NCI-H446 (cell line): ENCODE results near the gene SSC4D.
A peak's percentile ranks its signal among the peaks of the same experiment; 100 is the strongest.
"Not testable (repeated sequence)": the region's sequence is repeated elsewhere in the genome, so short reads cannot be mapped to it uniquely, and the experiment has no call there.

Source experiments
- DNase-seq, 2 experiments: peaks; one replicate each; lab custom pipeline; 2025; lab: John Stamatoyannopoulos, UW

SSC4D gene

DNA sequence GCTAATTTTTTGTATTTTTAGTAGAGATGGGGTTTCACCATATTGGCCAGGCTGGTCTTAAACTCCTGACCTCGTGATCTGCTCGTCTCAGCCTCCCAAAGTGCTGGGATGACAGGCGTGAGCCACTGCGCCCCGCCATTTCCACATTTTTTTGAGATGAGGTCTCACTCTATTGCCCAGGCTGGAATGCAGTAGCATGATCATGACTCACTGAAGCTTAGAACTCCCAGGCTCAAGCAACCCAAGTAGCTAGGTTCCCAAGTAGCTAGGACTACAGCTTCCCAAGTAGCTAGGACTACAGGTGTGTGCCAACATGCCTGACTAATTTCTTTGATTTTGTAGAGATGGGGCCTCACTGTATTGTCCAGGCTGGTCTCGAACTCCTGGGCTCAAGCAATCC lies 11.6 kb upstream of the SSC4D start:
- not testable (repeated sequence) for DNase-seq

DNA sequence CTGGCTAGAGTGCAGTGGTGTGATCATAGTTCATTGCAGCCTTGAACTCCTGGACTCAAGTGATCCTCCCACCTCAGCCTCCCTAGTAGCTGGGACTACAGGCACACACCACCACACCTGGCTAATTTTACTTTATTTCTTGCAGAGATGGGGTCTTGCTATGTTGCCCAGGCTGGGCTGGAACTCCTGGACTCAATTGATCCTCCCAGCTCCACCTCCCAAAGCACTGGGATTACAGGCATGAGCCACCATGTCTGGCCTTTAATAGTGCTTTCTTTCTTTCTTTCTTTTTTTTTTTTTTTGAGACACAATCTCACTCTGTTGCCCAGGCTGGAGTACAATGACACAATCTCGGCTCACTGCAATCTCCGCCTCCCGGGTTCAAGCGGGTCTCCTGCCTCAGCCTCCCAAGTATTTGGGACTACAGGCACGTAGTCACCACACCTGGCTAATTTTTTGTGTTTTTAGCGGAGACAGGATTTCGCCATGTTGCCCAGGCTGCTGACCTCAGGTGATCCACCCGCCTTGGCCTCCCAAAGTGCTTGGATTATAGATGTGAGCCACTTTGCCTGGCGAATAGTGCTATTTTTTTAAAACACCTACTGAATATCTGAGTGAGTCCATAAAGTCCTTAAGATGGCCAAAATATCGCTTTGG lies 8.3 kb upstream of the SSC4D start:
- DNase-seq: not testable (repeated sequence)

DNA sequence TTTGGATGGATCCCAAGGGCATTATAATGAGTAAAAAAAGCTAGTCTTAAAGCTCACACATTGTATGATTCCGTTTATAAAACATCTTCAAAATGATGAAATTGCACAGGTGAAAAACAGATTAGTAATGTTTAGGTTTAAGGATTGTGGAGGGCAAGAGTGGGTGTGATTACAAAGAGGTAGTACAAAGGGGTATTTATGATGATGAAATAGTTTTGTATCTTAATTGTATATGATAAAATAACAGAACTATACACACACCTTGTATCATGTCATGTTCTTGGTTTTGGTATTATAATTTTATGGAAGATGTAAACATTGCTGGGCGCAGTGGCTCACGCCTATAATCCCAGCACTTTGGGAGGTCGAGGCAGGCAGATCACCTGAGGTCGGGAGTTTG lies 2.8 kb upstream of the SSC4D start:
- DNase-seq: no peak

DNA sequence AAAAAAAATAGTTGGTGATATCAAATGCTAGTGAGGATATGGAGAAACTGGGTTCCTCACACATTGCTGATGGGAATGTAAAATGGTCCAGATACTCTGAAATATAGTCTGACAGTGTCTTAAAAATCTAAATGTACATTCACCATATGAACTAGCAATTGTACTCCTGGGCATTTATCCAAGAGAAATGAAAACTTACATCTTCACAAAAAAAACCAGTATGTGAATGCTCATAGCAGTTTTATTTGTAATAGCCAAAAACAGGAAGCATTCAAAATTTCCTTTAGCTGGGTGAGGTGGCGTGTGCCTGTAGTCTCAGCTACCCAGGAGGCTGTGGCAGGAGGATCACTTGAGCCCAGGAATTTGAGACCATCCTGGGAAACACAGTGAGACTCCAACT lies 2.1 kb upstream of the SSC4D start:
- no peak for DNase-seq

DNA sequence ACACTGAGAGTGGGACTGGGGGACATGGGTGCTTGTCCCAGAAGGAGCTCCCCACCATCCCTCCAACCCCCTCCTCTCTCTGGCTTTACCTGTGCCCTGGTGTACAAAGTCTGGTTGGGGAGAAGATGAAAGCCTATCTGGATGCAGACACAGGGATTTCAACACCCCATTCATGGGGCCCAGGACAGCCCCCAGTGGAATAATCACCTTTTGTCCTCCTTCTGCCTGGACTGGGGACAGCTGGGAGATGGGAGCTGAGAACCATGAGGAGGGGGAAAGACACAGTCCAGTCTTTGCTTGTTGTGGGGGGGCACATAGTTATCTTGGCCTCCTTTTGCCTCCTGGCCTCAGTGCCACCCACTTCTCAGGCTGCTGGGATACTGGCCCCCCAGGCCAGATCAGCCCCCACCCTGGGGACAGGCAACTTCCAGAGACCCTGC lies 1.4 kb downstream of the SSC4D start:
- DNase-seq: no peak

DNA sequence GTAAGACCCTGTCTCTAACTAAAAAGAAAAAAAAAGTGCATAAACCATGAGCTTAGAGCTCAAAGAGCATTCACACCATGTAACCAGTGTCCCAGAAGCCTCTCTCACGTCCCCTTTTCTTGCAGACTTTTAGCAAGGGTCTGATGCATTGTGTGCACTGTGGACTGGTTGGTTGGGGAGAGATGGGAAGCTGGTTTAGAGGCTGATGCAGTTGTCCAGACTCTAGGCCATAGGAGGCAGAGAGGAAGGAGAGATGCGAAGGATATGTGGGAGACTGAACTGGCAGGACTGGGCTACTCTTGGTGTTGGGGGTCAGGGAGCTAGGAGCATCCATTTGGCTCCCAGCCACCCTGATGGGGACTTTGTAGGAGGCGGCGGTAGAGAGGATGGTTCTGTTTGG lies 1.8 kb downstream of the SSC4D start:
- no peak for DNase-seq

DNA sequence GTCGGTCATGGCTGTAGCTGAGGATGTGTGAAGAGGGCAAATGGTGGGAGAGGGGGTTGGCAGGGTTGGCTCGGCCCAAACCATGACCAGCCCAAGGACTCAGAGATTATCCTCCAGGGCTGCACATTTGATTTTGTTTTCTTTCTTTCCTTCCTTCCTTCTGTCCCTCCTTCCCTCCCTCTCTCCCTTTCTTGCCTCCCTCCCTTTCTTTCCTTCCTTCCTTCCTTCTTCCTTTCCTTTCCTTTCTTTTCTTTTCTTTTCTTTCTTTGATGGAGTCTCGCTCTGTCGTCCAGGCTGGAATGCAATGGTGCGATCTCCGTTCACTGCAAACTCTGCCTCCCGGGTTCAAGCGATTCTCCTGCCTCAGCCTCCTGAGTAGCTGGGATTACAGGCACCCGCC lies 3.8 kb downstream of the SSC4D start:
- DNase-seq: no peak

DNA sequence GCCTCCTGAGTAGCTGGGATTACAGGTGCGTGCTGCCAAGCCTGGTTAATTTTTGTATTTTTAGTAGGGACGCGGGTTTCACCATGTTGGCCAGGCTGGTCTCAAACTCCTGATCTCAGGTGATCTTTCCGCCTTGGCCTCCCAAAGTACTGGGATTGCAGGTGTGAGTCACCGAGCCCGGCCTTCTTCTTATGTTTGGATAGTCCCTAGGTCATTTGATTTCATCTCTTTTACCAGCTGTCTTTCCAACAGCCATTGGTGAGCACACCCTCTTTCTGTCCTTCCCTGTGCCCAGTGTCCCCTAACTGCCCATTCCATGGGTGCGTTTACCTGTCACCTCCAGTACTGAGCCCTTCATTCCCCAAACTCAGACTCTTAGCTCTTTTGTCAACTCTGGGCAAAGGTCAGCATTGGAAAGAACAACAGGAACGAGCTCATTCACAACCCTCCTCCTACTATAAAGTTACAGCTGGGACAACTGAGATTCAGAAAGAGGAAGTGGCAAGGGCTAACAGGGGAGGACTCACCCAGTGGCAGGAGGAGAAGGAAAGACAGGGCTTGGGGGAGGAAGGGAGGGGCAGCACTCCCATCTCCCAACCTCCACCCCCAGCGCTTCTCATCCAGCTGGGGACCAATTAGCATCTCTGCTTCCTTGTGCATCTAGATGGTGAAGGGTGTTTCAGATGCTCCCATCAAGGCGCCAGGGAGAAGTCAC lies 5.6 kb downstream of the SSC4D start:
- DNase-seq: no peak

DNA sequence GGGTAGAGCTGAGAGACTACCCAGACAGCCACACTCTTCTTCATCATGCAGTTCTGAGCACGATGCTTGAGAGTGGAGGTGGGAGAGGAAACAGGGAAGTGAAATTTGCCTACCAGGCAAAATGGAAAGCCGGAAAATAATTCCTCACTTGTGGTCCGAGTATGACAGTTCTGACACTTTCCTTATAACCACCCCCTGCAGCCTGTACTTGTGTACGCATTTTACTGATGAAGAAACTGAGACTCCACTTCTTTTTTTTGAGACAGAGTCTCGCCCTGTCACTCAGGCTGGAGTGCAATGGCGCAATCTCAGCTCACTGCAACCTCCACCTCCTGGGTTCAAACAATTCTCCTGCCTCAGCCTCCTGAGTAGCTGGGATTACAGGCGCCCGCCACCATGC lies 6.4 kb downstream of the SSC4D start:
- not testable (repeated sequence) for DNase-seq

DNA sequence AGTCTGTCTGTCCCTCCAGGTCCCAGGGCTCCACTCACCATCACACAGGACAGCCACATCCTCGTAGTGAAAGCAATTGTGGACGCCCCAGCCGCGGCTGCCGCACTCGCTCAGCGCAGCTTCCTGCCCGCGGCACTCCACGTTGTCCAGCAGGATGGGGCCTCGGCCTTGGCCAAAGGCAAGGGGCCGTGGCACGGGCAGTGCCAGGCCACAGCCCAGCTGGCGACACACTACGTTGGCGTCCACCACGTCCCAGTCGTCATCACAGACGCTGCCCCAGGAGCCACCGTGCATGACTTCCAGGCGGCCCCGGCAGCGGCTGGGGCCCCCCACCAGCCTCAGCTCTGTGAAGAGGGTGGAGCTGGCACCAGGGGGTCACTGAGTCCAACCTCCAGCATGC lies 9.2 kb downstream of the SSC4D start:
- DNase-seq: no peak

DNA sequence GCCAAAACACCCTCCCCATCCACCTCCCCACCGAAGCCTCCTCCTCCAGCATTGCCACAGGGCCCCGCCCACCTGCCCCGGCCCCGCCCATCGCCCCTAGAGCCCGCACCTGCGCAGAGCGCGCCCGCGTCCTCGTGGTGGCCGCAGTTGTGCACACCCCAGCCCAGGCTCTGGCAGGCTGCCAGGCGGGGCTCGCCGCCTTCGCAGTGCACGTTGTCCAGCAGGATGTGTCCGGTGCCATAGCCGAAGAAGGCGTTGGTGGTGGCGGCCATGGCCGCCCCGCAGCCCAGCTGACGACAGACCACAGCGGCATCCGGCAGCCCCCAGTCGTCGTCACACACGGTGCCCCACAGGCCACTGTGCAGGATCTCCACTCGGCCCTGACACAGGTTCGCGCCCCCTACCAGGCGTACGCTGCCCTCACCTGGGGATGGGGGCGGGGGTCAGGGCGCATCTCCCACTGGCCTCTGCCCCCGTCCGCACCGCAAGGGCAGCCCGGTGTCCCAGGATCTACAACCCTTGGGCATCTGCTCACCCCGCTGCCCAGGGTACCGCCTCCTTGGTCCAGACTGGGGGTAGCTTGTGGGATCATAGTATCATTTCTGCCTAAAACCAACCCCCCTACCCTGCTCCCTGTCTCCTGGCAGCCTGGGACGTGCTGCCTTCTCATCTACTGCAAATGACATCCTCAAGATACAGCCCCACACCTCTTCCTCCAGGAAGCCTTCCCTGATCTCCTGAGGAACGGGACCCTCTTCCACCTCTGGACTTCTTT lies 11.9 kb downstream of the SSC4D start:
- DNase-seq: no peak

DNA sequence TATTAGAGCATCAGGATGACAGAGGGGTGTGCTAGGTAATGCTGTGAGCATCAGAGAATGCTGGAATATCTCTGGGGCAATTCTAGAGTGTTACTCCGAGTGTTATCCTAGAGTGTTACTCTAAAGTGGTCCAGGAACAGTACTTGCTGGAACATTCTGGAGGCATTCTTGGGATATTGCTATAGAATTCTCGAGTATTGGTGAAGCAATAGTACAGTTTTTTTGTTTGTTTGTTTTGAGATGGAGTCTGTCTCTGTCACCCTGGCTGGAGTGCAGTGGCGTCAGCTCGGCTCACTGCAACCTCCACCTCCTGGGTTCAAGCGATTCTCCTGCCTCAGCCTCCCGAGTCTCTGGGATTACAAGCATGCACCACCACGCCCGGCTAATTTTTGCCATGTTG lies 12.6 kb downstream of the SSC4D start:
- DNase-seq: no peak

DNA sequence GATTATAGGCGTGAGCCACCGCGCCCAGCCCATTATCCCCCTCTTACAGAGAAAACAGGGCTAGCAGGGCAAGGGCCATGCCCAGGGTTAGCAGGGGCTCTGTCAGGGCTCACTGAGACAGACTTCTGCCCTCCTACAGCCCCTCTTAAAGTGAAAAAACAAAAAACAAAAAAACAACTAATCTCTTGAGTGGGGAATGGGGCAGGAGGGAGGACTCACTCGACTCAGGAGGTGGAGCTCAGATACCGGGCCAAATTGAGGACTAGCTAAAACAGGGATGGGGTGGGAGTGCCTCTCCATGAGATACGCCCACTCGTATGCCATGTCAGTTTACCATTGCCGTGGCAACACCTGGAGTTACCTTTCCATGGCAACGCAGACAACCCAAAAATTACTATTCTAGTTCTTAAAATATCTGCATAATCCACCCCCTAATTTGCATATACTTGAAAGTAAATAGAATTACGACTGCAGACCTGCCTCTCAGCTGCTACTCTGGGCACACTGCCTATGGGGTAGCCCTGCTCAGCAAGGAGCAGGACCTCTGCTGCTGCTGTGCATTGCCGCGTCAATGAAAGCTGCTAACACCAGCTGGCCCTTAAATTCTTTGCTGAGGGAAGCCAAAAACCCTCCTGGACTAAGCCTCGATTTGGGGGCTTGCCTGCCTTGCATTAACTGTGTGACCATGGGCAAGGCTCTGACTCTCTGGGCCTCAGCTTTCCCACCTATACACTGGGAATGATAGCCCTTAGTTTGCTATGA lies 13.4 kb downstream of the SSC4D start:
- peak in 1 of 2 experiments; percentile 63 for DNase-seq

DNA sequence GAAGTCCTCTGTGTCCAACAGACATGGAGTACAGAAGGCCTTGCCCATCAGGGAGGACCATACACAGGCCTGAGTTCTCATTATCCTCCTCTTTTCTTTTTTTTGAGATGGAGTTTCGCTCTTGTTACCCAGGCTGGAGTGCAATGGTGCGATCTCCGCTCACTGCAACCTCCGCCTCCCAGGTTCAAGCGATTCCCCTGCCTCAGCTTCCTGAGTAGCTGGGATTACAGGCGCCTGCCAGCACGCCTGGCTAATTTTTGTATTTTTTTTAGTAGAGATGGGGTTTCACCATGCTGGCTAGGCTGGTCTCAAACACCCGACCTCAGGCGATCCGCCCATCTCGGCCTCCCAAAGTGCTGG lies 13.9 kb downstream of the SSC4D start:
- not testable (repeated sequence) for DNase-seq

DNA sequence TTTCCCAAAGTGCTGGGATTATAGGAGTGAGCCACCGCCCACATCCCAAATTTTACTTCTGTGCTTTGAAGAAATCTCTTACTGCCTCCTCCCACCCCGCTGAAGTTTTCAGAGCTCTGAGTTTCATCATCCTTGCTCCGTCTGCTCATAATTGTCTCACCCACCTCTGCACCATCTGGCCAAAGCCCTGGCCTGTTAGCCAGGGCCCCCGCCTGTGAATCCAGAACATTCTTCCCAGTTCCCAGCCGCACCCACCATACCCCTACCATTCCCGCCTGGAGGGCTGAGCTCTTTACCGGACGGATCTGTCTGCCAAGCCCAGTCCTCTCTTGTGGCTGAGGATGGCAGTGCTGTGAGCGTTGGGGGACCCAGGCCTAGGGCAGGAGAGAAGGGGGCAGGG lies 14.5 kb downstream of the SSC4D start:
- DNase-seq: no peak

DNA sequence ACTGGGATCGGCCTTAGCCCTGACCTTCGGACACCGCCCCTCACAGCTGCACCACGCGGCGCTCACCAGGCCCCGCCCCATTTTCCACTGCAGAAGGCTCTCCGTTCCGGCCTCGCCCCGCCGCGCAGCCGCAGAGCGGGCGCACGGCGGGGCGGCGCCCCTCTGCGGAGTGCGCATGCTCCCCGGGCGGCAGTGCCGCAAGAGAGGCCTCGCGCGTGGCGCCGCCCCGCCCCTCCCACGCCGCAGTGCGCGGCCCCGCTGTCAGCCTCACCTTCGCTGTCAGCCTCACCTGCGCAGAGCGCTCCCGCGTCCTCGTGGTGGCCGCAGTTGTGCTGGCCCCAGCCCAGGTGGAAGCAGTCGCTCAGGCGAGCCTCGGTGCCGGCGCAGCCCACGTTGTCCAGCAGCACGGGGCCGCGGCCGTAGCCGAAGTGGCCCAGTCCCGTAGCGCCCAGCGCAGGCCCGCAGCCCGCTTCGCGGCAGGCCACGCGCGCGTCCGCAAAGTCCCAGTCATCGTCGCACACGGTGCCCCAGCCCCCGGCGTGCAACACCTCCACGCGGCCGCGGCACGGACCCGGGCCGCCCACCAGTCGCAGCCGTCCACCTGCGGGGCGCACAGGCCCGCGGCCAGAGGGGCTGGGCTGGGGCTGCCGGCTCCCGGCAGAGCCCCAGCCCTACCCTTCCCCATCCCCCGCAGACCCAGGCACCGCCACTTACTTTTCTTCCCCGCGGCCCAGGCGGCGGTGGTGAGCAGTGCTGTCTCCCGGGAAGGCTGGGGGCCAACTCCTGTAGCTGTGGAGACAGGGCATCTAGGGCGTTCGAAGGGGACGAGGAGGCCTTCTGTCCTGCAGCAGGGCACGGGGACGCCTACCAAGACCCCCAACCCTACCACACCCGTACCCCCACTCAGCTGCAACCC lies 16.1 kb downstream of the SSC4D start:
- peak in 1 of 2 experiments; percentile 82 for DNase-seq

DNA sequence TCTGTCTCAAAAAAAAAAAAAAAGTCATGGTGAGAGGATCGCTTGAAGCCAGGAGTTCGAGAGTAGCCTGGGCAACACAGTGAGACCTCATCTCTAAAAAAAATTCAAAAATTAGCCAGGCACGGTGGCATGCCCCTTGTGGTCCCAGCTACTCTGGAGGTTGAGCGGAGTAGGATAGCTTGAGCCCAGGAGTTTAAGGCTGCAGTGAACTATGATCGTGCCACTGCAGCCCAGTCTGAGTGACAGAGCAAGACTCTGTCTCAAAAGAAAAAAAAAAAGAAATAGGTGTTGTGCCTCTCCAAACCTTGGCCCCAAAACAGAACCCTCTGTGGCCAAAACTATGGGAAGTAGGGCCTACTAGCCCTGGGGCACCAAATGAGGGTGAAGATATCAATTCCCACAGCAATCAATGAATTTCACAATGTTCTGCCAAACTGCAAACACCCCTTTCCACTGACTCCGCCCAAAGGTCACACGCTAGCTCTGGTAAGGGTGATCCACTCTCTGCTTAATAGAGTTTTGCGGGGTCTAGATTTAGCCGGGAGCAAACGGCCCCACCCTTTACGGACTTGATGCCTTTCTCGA lies 16.9 kb downstream of the SSC4D start:
- no peak for DNase-seq

DNA sequence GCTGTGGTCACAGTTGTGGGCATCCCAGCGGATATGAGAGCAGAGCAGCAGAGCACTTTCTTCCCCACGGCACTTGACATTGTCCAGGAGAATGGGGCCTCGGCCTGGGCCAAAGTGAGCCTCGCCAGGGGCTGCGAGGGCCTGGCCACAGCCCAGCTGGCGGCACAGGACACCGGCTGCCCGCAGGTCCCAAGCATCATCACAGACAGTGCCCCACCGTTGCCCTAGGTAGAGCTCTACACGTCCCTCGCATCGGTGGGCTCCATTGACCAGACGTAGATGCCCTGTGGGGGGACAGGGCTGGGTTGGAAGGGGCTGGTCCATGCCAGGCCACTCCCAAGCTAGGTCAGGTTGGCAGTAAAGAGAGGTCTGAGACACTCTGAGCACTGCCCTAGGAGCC lies 19.4 kb downstream of the SSC4D start:
- no peak for DNase-seq

DNA sequence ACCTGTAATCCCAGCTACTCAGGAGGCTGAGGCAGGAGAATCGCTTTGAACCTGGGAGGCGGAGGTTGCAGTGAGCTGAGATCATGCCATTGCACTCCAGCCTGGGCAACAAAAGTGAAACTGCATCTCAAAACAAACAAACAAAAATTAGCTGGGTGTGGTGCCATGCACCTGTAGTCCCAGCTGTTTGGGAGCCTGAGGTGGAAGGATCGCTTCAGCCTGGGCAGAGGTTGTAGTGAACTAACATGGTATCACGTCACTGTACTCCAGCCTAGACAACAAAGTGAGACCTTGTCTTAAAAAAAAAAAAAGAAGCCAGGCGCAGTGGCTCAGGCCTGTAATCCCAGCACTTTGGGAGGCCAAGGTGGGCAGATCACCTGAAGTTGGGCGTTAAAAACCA lies 21.7 kb downstream of the SSC4D start:
- DNase-seq: not testable (repeated sequence)

DNA sequence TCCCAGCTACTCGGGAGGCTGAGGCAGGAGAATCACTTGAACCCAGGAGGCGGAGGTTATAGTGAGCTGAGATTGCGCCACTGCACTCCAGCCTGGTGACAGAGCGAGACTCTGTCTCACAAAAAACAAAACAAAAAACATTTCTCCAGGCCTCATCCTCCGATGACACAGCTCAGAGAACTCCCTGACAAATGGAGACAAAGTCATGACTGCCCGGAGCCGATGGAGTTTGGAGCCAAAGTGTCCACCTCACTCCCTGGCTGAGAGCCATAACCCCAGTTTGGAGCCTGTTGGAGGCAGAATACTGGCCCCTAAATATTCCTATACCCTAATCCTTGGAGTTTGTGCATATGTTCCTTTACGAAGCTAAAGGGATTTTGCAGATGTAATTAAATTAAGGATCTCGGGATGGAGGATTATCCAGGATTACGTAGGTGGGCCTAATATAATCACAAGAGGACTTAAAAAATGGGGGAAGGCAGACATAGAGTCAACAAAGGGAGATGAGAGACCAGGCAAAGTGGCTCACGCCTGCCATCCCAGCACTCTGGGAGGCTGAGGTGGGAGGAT lies 22.7 kb downstream of the SSC4D start:
- DNase-seq: no peak
